Muscle layer of colon (tissue), 2 donors: ENCODE measurements around the gene SMIM1.
A peak's percentile ranks its signal among the peaks of the same experiment; 100 is the strongest.
"Not testable (repeated sequence)": the region's sequence is repeated elsewhere in the genome, so short reads cannot be mapped to it uniquely, and the experiment has no call there.

Source experiments
- H3K27ac ChIP-seq: one replicate; pipeline ENCODE4 v1.7.0; 2013; ENCODE audit warnings: low read depth, mild to moderate bottlenecking, low read length, moderate library complexity
- H3K27me3 ChIP-seq, 2 donors: one replicate each; pipeline ENCODE4 v1.7.0; 2013; ENCODE audit warnings: low read length in 2 of 2, mild to moderate bottlenecking in 2 of 2; ENCODE audit not compliant: insufficient read depth in 2 of 2, control insufficient read depth in 1 of 2
- H3K36me3 ChIP-seq: one replicate; pipeline ENCODE4 v1.7.0; 2013; ENCODE audit warnings: mild to moderate bottlenecking, low read length; ENCODE audit not compliant: insufficient read depth
- H3K4me1 ChIP-seq: one replicate; pipeline ENCODE4 v1.7.0; 2013; ENCODE audit warnings: mild to moderate bottlenecking, low read length; ENCODE audit not compliant: insufficient read depth
- H3K4me3 ChIP-seq, 2 donors: one replicate each; pipeline ENCODE4 v1.7.0; 2013; ENCODE audit warnings: low read length in 2 of 2, low read depth in 1 of 2, mild to moderate bottlenecking in 1 of 2, moderate library complexity in 1 of 2
- H3K9ac ChIP-seq: one replicate; pipeline ENCODE4 v1.7.0; 2013; ENCODE audit warnings: low read length
- H3K9me3 ChIP-seq: one replicate; pipeline ENCODE4 v1.7.0; 2013; ENCODE audit warnings: mild to moderate bottlenecking, low read length
- donor health status: abdominal sarcoma.
- donor health status: Adenocarcinoma of cecum.

The SMIM1 gene

GRCh38 chr1:3772715-3773571, at the start of gene SMIM1:
Gene SMIM1 (plus strand): TSS chr1:3772749. CDS start chr1:3775374, 2,625 bp downstream.
- H3K36me3 ChIP-seq = no peaks in the 10 kb centered on the region
- H3K27ac ChIP-seq = peak within 1 kb of the TSS; percentile 82
- H3K4me3 ChIP-seq = peak within 1 kb of the TSS; percentile 53 to 80
- H3K27me3 ChIP-seq = no peaks in the 10 kb centered on the region
- peak within 1 kb of the TSS; percentile 10 for H3K9ac ChIP-seq
- peaks cover 23% of the 10 kb centered on the region for H3K4me1 ChIP-seq
- no peaks in the 10 kb centered on the region for H3K9me3 ChIP-seq

- Histone ChIP-seq H3K27ac (no peak overlapping the region), H3K4me3 (no peak overlapping the region), H3K9ac (no peak overlapping the region), H3K27me3 (peaks cover 0 to 21% of the 10 kb centered on the region in 2 donors), H3K4me1 (no peaks in the 10 kb centered on the region), H3K9me3 (no peaks in the 10 kb centered on the region), H3K36me3 (no peaks in the 10 kb centered on the region)
These were observed 49.7 kb upstream of the SMIM1 start for GRCh38 chr1:3722846-3723245.

- H3K9me3 ChIP-seq, H3K9ac ChIP-seq, H3K27ac ChIP-seq, H3K4me1 ChIP-seq, H3K4me3 ChIP-seq, H3K36me3 ChIP-seq: not testable (repeated sequence)
- peaks cover 0 to 15% of the 10 kb centered on the region in 2 donors for H3K27me3 ChIP-seq
These were observed 48.0 kb upstream of the SMIM1 start for GRCh38 chr1:3724416-3725030.

- Histone ChIP-seq H3K36me3 (no peaks in the 10 kb centered on the region), H3K4me3 (no peak overlapping the region), H3K27me3 (peaks cover 0 to 19% of the 10 kb centered on the region in 2 donors), H3K27ac (no peak overlapping the region), H3K4me1 (no peaks in the 10 kb centered on the region), H3K9ac (no peak overlapping the region), H3K9me3 (no peaks in the 10 kb centered on the region)
These were observed 47.2 kb upstream of the SMIM1 start for GRCh38 chr1:3725366-3725765.

GRCh38 chr1:3727042-3727824, 45.3 kb upstream of the SMIM1 start:
- Histone ChIP-seq H3K27ac (no peak overlapping the region), H3K4me1 (no peaks in the 10 kb centered on the region), H3K9ac (no peak overlapping the region), H3K9me3 (no peaks in the 10 kb centered on the region), H3K36me3 (no peaks in the 10 kb centered on the region), H3K27me3 (peaks cover 0 to 31% of the 10 kb centered on the region in 2 donors), H3K4me3 (no peak overlapping the region)

- no peaks in the 10 kb centered on the region for H3K9me3 ChIP-seq
- no peak overlapping the region for H3K9ac ChIP-seq
- H3K36me3 ChIP-seq = no peaks in the 10 kb centered on the region
- H3K4me3 ChIP-seq = no peak overlapping the region
- no peak overlapping the region for H3K27ac ChIP-seq
- H3K4me1 ChIP-seq = no peaks in the 10 kb centered on the region
- peaks cover 0 to 34% of the 10 kb centered on the region in 2 donors for H3K27me3 ChIP-seq
These were observed 44.4 kb upstream of the SMIM1 start for GRCh38 chr1:3727825-3728776.

- H3K36me3 ChIP-seq = no peaks in the 10 kb centered on the region
- H3K4me1 ChIP-seq = no peaks in the 10 kb centered on the region
- no peaks in the 10 kb centered on the region for H3K9me3 ChIP-seq
- H3K4me3 ChIP-seq = no peak overlapping the region
- no peak overlapping the region for H3K9ac ChIP-seq
- H3K27ac ChIP-seq = no peak overlapping the region
- H3K27me3 ChIP-seq = peaks cover 0 to 42% of the 10 kb centered on the region in 2 donors
These were observed 42.7 kb upstream of the SMIM1 start for GRCh38 chr1:3729594-3730542.

GRCh38 chr1:3730543-3731247, 41.9 kb upstream of the SMIM1 start:
- H3K4me1 ChIP-seq = no peaks in the 10 kb centered on the region
- no peak overlapping the region for H3K9ac ChIP-seq
- H3K36me3 ChIP-seq = peaks cover 3% of the 10 kb centered on the region
- H3K4me3 ChIP-seq = no peak overlapping the region
- no peak overlapping the region for H3K27ac ChIP-seq
- H3K9me3 ChIP-seq = no peaks in the 10 kb centered on the region
- peaks cover 0 to 42% of the 10 kb centered on the region in 2 donors for H3K27me3 ChIP-seq

GRCh38 chr1:3731583-3732433, 40.7 kb upstream of the SMIM1 start:
- Histone ChIP-seq H3K27me3 (peaks cover 0 to 42% of the 10 kb centered on the region in 2 donors), H3K9me3 (no peaks in the 10 kb centered on the region), H3K4me3 (no peak overlapping the region), H3K27ac (no peak overlapping the region), H3K4me1 (no peaks in the 10 kb centered on the region), H3K9ac (no peak overlapping the region), H3K36me3 (peaks cover 14% of the 10 kb centered on the region)
